Measurements from ENCODE around the gene SUGP2. TPM values are rescaled to one million over a fixed set of nuclear protein-coding genes. Genes with fewer than 3 reads are reported as not detected.

Gene SUGP2
- total and polyA plus RNA-seq, 2 experiments from 2014 or later: 102 to 109 TPM

- Histone ChIP-seq H3K4me1 (ENCODE audit: insufficient read depth) (no peaks in the 10 kb centered on the region), H3K4me3 (no peak overlapping the region), H3K27ac (ENCODE audit: low read depth) (no peak overlapping the region), H2AFZ (no peak overlapping the region), H3K4me2 (no peak overlapping the region), H3K36me3 (ENCODE audit: insufficient read depth) (no peaks in the 10 kb centered on the region), H3K9me2 (ENCODE audit: insufficient read depth) (no peaks in the 10 kb centered on the region), H3K27me3 (ENCODE audit: insufficient read depth) (no peaks in the 10 kb centered on the region), H3F3A (replicated peaks; ENCODE audit: low read depth) (no peaks in the 10 kb centered on the region), H4K20me1 (replicated peaks; ENCODE audit: insufficient read depth) (no peaks in the 10 kb centered on the region), H3K79me2 (replicated peaks; ENCODE audit: insufficient read depth) (no peaks in the 10 kb centered on the region)
- Mint-ChIP-seq H3K27me3 (ENCODE audit: insufficient read depth, low read depth, poor library complexity) (peaks cover 6% of the 10 kb centered on the region), H3K27ac (no peak overlapping the region), H3K36me3 (ENCODE audit: low read depth) (peaks cover 3% of the 10 kb centered on the region; the same call in 1 of the 3 replicates), H3K9me3 (peaks cover 4% of the 10 kb centered on the region; the same call in 1 of the 3 replicates), H3K4me3 (no peak overlapping the region), H3K4me1 (no peaks in the 10 kb centered on the region)
- ATAC-seq (no peak), DNase-seq (ENCODE audit: low spot score) (no peak)
- TF ChIP-seq POLR2AphosphoS5 (IDR thresholded peaks at IDR 0.05; ENCODE audit: low read depth) (no peak), EZH2 (IDR thresholded peaks at IDR 0.05; ENCODE audit: low read depth, unreplicated experiment) (no peak), NANOG (IDR thresholded peaks at IDR 0.05; ENCODE audit: borderline replicate concordance) (no peak), CTCF (conservative IDR thresholded peaks at IDR 0.05; ENCODE audit: low read depth in 2 of 2) (no peak), CREB1 (CRISPR knock-in tag; IDR thresholded peaks at IDR 0.05; ENCODE audit: low read depth) (no peak), REST (IDR thresholded peaks at IDR 0.05; ENCODE audit: unreplicated experiment) (no peak), ZNF462 (CRISPR knock-in tag; IDR thresholded peaks at IDR 0.05) (no peak), EZH2phosphoT487 (IDR thresholded peaks at IDR 0.05; ENCODE audit: unreplicated experiment) (no peak), JUNB (IDR thresholded peaks at IDR 0.05; ENCODE audit: unreplicated experiment) (no peak), ZNF114 (CRISPR knock-in tag; IDR thresholded peaks at IDR 0.05) (no peak), STAT1 (IDR thresholded peaks at IDR 0.05; ENCODE audit: unreplicated experiment) (no peak), ETS1 (IDR thresholded peaks at IDR 0.05) (no peak), ZNF331 (CRISPR knock-in tag; IDR thresholded peaks at IDR 0.05; ENCODE audit: low read depth) (no peak)
These were observed 79.2 kb downstream of the SUGP2 start for GRCh38 chr19:18954094-18954493.

Data from GM23338 (cell line).